Measurements from ENCODE around the gene SNX3.
"Not testable (repeated sequence)": the region's sequence is repeated elsewhere in the genome, so short reads cannot be mapped to it uniquely, and the experiment has no call there.

The SNX3 gene

DNA sequence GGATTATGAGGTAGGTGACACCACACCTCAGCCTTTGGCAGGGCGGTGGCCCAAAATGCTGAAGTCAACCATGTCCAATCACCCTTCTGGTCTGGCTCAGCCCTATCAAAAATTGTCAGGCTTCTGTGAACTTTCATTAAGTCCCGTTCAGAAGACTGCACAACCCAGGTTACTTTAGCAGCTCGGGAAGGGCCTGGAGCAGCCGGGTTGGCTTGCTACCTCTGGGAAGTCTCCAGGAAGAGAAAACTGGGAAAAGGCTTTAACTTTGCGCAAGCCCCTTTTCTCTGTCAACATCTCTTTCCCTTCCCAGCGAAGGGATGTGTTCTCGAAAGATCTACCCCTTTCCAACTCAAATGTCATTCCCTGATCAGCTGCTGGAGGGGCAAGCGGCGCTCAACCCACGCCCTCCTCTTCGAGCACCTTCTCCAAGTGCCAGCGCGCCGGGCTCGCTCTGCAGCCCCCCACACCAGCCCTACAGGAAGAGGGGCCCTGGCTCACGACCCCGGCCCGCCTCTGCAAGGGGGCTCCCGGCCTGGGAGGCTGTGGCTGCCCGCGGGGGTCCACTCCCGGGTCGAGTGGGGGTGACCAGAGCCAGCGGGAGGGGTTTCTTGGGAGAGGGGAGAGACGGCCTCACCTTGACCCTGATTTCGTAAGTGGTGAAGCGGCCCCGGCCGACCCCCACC is 573 bp downstream of the SNX3 start:
- no peak for DNase-seq (ENCODE audit: low read depth)

- DNase-seq (ENCODE audit: low read depth): no peak
Observed at GRCh38 chr6:108254433-108255410, 6.1 kb downstream of the SNX3 start.

DNA sequence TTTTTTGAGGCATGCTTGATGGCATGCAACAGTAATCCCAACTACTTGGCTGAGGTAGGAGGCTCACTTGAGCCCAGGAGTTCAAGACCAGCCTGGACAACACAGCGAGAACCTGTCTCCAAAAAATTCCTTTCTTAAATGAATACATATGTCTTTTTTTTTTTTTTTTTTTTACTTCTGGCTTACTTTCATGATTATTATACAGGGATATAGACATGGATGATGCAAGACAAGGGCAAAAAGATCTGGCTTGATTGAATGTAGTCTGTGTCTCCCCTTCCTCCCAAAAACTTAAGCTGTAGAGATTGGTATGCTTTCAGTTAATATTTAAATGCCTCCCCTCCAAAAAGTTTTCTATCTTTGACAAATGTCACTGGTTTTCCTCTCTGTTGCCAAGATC is 7.6 kb downstream of the SNX3 start:
- no peak for DNase-seq (ENCODE audit: low read depth)

- DNase-seq (ENCODE audit: low read depth): no peak
Observed at GRCh38 chr6:108252055-108252454, 8.8 kb downstream of the SNX3 start.

DNA sequence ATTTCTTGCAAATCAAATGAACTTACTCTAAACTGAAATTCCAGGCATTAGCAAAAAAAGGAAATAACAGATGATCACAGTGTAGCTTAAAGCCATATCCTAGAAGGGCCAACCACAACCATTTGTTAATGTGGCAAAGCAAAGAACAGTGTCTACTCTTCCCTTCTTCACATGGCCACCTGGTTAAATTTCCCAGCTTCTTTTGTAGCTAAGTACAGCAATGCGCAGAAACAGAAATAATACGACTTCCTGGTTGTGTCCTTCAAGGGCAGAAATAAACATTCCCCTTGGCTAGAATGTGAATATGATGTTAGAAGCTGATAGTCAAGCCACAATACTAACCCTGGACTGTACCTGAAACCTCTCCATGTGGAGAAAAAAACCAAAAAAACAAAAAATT is 9.6 kb downstream of the SNX3 start:
- DNase-seq (ENCODE audit: low read depth): no peak

DNA sequence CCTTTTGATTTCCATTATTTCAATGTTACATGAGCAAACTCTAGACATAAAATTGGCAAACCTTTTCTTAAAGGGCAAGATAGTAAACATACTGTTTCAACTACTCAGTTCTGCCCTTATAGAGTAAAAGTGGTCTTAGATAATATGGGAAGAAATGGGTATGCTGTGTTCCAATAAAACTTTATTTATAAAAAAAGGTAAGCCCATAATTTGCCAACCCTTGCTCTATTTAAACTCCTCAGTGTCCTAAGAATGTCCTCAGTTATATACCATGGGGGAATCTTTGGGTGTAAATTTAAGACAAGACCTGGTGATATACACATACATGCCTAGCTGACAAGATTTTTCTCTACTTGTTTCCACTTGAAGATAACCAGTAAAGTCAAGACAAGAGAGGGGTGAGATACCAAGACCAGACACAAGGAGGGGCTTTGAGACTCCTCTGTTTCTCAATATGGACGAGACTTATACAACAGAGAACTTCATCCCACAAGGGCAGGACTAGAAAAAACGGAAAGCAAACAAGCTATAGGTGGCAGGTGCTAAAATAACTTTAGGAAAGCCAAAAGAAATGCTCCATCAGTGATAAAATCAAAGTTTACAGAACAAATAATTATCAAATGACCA is 10.5 kb downstream of the SNX3 start:
- DNase-seq (ENCODE audit: low read depth): no peak

GRCh38 chr6:108247965-108248536 is 12.8 kb downstream of the SNX3 start:
- DNase-seq (ENCODE audit: low read depth): no peak

- not testable (repeated sequence) for DNase-seq (ENCODE audit: low read depth)
Observed at GRCh38 chr6:108245095-108245494, 15.7 kb downstream of the SNX3 start.

DNA sequence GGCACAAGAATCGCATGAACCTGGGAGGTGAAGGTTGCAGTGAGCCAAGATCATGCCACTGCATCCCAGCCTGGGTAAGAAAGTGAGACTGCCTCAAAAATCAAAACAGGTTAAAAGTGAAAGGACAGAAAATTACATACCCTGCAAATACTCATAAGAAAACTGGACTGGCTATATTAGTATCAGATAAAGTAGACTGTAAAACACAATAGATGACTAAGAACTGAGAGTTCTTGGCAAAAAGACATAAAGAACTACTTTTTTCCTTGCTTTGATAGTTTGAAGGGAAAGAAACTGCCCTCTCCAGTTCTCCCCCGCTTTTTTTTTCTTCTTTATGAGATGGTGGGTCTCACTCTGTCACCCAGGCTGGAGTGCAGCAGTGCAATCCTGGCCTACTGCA is 17.0 kb downstream of the SNX3 start:
- no peak for DNase-seq (ENCODE audit: low read depth)

- DNase-seq (ENCODE audit: low read depth): no peak
Observed at GRCh38 chr6:108242721-108243120, 18.1 kb downstream of the SNX3 start.

- DNase-seq (ENCODE audit: low read depth): no peak
Observed at GRCh38 chr6:108242259-108242658, 18.6 kb downstream of the SNX3 start.

DNA sequence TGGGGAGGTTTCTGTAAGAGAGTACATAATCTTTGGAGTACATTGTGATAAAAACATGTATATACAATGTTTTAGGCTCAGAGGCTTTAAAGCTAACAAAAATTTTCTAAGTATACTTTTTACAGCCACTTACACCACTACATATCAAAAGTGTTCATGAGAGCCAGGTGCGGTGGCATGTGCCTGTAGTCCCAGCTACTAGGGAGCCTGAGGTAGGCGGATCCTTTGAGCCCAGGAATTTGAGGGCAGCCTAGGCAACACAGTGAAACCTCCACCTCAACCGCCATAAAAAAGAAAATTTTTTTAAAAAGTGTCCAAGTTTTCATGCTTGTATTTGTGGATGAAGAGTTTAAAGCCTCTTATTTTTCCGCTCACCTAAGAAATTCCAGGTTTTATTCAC is 22.5 kb downstream of the SNX3 start:
- DNase-seq (ENCODE audit: low read depth): no peak

DNA sequence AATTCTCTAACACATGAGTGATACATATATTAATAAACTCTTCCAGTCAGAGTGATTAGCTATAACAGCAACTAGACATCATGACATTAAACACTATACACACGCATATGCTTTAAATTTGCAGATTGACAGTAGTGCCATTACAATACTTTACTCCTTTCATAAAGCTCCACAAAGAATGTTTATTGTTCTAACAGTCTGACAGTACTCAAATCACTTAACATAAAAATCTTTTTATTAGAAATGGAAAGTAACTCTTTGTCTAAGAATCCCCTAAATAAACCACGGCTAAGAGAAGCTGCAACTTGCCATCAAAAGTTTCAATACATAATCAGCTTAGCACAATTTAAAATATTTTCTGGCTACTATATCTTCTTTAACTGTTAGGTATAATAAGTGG is 24.0 kb downstream of the SNX3 start:
- no peak for DNase-seq (ENCODE audit: low read depth)

- DNase-seq (ENCODE audit: low read depth): no peak
Observed at GRCh38 chr6:108235127-108235526, 25.7 kb downstream of the SNX3 start.

DNA sequence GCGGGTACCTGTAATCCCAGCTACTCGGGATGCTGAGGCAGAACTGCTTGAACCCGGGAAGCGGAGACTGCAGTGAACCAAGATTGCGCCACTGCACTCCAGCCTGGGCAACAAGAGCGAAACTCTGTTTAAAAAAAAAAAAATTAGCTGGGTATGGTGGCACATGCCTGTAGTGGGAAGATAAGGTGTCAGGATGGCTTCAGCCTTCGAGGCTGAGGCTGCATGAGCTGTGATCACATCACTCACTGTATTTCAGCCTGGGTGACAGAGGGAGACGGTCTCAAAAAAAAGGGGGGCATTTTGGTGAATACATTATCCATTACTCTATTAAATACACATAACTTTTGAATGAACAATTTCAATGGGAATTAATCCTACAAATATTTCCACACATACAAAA is 32.4 kb downstream of the SNX3 start:
- DNase-seq (ENCODE audit: low read depth): no peak

- DNase-seq (ENCODE audit: low read depth): no peak
Observed at GRCh38 chr6:108227290-108227689, 33.5 kb downstream of the SNX3 start.

DNA sequence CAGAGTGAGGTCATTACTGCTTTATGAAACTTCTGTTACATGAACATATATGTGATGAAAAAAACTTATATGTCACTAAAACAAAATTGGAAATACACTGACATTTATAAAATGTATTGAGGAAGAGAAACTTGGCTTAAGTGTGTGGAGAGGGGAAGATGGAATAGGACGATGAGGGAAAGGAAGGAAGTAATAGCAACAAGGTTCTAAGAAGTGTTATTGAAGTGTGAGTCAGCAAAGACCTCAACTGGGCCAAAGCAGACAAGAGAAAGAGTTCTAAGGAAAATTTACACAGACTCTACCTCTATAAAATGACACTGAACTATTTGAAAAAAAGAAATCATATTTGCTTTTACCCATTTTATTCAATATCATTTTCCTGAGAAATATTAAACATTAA is 38.3 kb downstream of the SNX3 start:
- DNase-seq (ENCODE audit: low read depth): no peak

DNA sequence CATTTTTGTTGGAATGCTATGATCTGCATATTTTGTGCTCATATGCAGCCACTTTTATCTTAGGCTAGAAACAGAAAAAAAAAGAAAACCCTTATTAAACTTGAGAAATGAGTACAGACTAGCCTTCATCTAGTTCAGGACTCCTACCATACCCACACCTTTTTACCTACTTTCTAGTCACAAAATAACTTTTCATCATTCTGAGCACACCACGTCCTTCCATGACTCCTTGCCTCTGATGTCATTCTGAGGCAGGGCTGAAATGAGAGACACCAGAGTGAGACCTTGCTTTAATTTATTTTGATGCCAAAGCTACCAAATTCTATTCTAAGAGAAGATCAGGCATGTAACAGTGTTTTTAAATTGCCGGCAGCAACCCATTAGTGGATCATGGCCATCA is 38.8 kb downstream of the SNX3 start:
- DNase-seq (ENCODE audit: low read depth): no peak

DNA sequence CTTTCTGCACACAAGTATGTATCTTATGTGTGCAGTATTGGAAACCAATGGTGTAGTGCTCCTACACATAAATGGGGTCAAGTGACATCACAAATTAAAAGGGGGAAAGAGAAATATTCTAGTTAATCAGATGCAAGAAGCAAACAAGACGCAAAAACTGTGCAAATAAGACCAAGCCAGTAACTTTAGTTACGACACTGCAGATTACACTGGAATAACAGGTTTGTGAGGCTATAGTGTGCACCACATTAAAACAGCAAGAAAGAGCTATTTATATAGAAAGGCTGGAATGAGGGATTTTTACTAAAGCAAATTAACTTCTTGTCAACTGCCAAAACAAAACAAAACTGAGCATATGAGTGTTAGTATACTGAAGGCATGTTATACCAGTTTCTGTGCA is 49.2 kb downstream of the SNX3 start:
- no peak for DNase-seq (ENCODE audit: low read depth)

DNA sequence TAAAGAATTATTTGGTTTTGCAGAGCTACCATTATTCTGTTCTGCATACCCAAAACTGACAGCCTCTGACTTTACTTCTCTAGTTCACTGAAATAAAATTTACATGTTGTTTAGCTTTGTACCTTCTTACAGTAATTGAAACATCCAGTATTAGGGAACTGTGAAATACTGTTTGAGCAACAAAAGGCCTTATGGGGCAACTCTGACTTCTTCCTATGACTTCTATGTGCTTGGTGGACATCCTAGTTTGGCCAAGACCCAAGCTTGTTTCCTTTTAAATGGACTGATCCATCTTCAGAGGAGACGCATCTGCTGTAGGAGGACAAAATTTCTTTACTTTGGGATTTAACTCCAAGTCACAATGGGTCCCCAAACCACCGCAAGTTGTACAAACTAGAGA is 50.3 kb downstream of the SNX3 start:
- no peak for DNase-seq (ENCODE audit: low read depth)

DNA sequence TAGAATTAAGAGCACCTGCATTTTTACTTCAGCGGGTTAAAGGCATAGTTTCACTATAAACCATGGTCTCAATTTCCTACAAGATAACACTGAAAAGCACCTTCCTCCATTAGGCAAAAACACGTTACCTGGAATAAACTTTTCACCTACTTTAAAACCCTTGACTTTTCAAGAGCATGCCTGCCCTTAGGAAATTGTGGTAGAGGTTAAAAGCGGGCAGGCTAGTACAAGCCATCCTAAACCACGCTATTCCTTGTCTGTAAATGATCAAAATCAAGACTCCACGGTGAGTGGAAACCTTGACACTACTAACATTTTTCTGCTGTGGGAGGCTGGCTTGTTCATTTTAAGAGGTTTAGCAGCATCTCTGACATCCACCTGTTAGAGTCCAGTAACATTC is 51.1 kb downstream of the SNX3 start:
- no peak for DNase-seq (ENCODE audit: low read depth)

- no peak for DNase-seq (ENCODE audit: low read depth)
Observed at GRCh38 chr6:108207013-108207412, 53.8 kb downstream of the SNX3 start.

Data from activated T-cell treated with anti-CD3 and anti-CD28 coated beads for 1 hour (primary cell).